ENCODE measurements around the gene ZMAT5. TPM values are rescaled to one million over a fixed set of nuclear protein-coding genes. Genes with fewer than 3 reads are reported as not detected.

The ZMAT5 gene
- polyA plus RNA-seq, 3 donors = 27.1 to 79.4 (median 59.3) TPM

- no peaks in the 10 kb centered on the region for H3K9me3 ChIP-seq (replicated peaks in 1 of 2; ENCODE audit: control insufficient read depth in 1 of 2, insufficient read depth in 1 of 2, low read length in 2 of 2)
- H3K36me3 ChIP-seq (replicated peaks in 1 of 2; ENCODE audit: control insufficient read depth in 1 of 2, insufficient read depth in 2 of 2, low read length in 2 of 2) = peaks cover 12 to 29% of the 10 kb centered on the region in 2 donors
- H2AFZ ChIP-seq (ENCODE audit: insufficient read depth, low read depth, low read length, poor library complexity, severe bottlenecking) = peak within 1 kb of the TSS; percentile 99
- peak within 1 kb of the TSS; percentile 91 to 98 (median 96) for H3K27ac Mint-ChIP-seq
- H3K9me3 Mint-ChIP-seq = no peaks in the 10 kb centered on the region
- under 1% methylated on average over 28 of the region's 46 CpGs for WGBS (ENCODE audit: insufficient coverage)
- peak; percentile 86 to 93 (median 90) for DNase-seq
- peak within 1 kb of the TSS; percentile 99 for H3K4me3 Mint-ChIP-seq
- H3K9ac ChIP-seq (ENCODE audit: insufficient read depth, low read length, poor library complexity, severe bottlenecking) = peak within 1 kb of the TSS; percentile 90
- H3K4me1 ChIP-seq (ENCODE audit: control insufficient read depth in 1 of 2, insufficient read depth in 2 of 2, low read length in 2 of 2) = peaks cover 21 to 27% of the 10 kb centered on the region in 2 donors
- no peaks in the 10 kb centered on the region for H3K27me3 ChIP-seq (ENCODE audit: control insufficient read depth in 2 of 2, insufficient read depth in 2 of 2, low read length in 2 of 2)
- H3K79me2 ChIP-seq (ENCODE audit: insufficient read depth, low read length) = peaks cover 56% of the 10 kb centered on the region
- H3K36me3 Mint-ChIP-seq = peaks cover 20 to 24% of the 10 kb centered on the region in 2 donors
- peak within 1 kb of the TSS; percentile 37 to 92 for H3K27ac ChIP-seq (ENCODE audit: low read depth in 1 of 2, low read length in 2 of 2)
- H4K20me1 ChIP-seq (ENCODE audit: insufficient read depth, low read length) = no peaks in the 10 kb centered on the region
- H3K4me2 ChIP-seq (replicated peaks; ENCODE audit: extremely low read depth, low read length, poor library complexity, severe bottlenecking) = peak within 1 kb of the TSS; percentile 98
- intact Hi-C loops (cut with micrococcal nuclease) = loop anchor here (5.0 to 10.0 kb wide), 3 partner anchors 115 to 237 kb away; partner anchors contain the start of genes MTMR3 (in 1 of the 2) and NF2 (in 1 of the 2)
- H3K27me3 Mint-ChIP-seq (ENCODE audit: low read depth in 3 of 3) = peaks cover 0 to 1% (median 0%) of the 10 kb centered on the region in 3 donors
- H3K4me3 ChIP-seq (replicated peaks in 1 of 3; ENCODE audit: low read depth in 2 of 3, low read length in 3 of 3) = peak within 1 kb of the TSS; percentile 92 to 97 (median 96)
- TF ChIP-seq, protein P1, sequence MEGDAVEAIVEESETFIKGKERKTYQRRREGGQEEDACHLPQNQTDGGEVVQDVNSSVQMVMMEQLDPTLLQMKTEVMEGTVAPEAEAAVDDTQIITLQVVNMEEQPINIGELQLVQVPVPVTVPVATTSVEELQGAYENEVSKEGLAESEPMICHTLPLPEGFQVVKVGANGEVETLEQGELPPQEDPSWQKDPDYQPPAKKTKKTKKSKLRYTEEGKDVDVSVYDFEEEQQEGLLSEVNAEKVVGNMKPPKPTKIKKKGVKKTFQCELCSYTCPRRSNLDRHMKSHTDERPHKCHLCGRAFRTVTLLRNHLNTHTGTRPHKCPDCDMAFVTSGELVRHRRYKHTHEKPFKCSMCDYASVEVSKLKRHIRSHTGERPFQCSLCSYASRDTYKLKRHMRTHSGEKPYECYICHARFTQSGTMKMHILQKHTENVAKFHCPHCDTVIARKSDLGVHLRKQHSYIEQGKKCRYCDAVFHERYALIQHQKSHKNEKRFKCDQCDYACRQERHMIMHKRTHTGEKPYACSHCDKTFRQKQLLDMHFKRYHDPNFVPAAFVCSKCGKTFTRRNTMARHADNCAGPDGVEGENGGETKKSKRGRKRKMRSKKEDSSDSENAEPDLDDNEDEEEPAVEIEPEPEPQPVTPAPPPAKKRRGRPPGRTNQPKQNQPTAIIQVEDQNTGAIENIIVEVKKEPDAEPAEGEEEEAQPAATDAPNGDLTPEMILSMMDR (IDR thresholded peaks at IDR 0.05) = no peak
- H3K4me1 Mint-ChIP-seq = peaks cover 35% of the 10 kb centered on the region
Measured at GRCh38 chr22:29767171-29768051, 604 bp upstream of the ZMAT5 start, which contains the start of gene UQCR10. TSS of gene UQCR10 (plus strand) at chr22:29767369. CDS start at chr22:29767399, 30 bp downstream.

GRCh38 chr22:29765905-29766631 is 739 bp downstream of the ZMAT5 start:
- TF ChIP-seq, protein P1 (IDR thresholded peaks at IDR 0.05) = no peak
- peaks cover 21 to 27% of the 10 kb centered on the region in 2 donors for H3K4me1 ChIP-seq (ENCODE audit: control insufficient read depth in 1 of 2, insufficient read depth in 2 of 2, low read length in 2 of 2)
- Mint-ChIP-seq H3K4me1 (peaks cover 33% of the 10 kb centered on the region), H3K27me3 (ENCODE audit: low read depth in 3 of 3) (peaks cover 0 to 1% (median 0%) of the 10 kb centered on the region in 3 donors), H3K36me3 (peaks cover 19 to 24% of the 10 kb centered on the region in 2 donors), H3K4me3 (peak overlapping the region; percentile 99), H3K9me3 (no peaks in the 10 kb centered on the region), H3K27ac (peak overlapping the region; percentile 91 to 98 (median 96))
- H4K20me1 ChIP-seq (ENCODE audit: insufficient read depth, low read length) = no peaks in the 10 kb centered on the region
- peaks cover 12 to 26% of the 10 kb centered on the region in 2 donors for H3K36me3 ChIP-seq (replicated peaks in 1 of 2; ENCODE audit: control insufficient read depth in 1 of 2, insufficient read depth in 2 of 2, low read length in 2 of 2)
- no peak for DNase-seq
- intact Hi-C loops (cut with micrococcal nuclease) = loop anchor here (5.0 to 10.0 kb wide), 3 partner anchors 116 to 239 kb away; partner anchors contain the start of genes MTMR3 (in 1 of the 2) and NF2 (in 1 of the 2)
- no peaks in the 10 kb centered on the region for H3K9me3 ChIP-seq (replicated peaks in 1 of 2; ENCODE audit: control insufficient read depth in 1 of 2, insufficient read depth in 1 of 2, low read length in 2 of 2)
- peak overlapping the region; percentile 99 for H2AFZ ChIP-seq (ENCODE audit: insufficient read depth, low read depth, low read length, poor library complexity, severe bottlenecking)
- peak overlapping the region; percentile 69 for H3K9ac ChIP-seq (ENCODE audit: insufficient read depth, low read length, poor library complexity, severe bottlenecking)
- peaks cover 56% of the 10 kb centered on the region for H3K79me2 ChIP-seq (ENCODE audit: insufficient read depth, low read length)
- peak overlapping the region; percentile 98 for H3K4me2 ChIP-seq (replicated peaks; ENCODE audit: extremely low read depth, low read length, poor library complexity, severe bottlenecking)
- H3K4me3 ChIP-seq (replicated peaks in 1 of 3; ENCODE audit: low read depth in 2 of 3, low read length in 3 of 3) = peak overlapping the region; percentile 92 to 97 (median 96)
- H3K27me3 ChIP-seq (ENCODE audit: control insufficient read depth in 2 of 2, insufficient read depth in 2 of 2, low read length in 2 of 2) = no peaks in the 10 kb centered on the region
- 59% methylated on average over 9 of the region's 15 CpGs for WGBS (ENCODE audit: insufficient coverage)
- peak overlapping the region; percentile 37 to 92 for H3K27ac ChIP-seq (ENCODE audit: low read depth in 1 of 2, low read length in 2 of 2)

Data from CD14-positive monocyte (primary cell).